Heart right ventricle (tissue), 16 donors: ENCODE measurements around the gene TMCC3. TPM values are rescaled to one million over a fixed set of nuclear protein-coding genes. Genes with fewer than 3 reads are reported as not detected.
A peak's percentile ranks its signal among the peaks of the same experiment; 100 is the strongest.

Source experiments
- ATAC-seq, 8 donors: fragments of 200-7000 bp; cut with Tn5 transposase; one replicate each; pipeline ENCODE4 v1.9.1; 2020; ENCODE audit warnings: mild to moderate bottlenecking in 8 of 8, moderate library complexity in 8 of 8, moderate number of reproducible peaks in 1 of 8
- DNase-seq, 2 donors: peaks; one replicate each; pipeline ENCODE4 v3.0.0-alpha.2; 2020
- H3K27ac ChIP-seq, 10 donors: fragments of 200-600 bp; sonication (generic) in 2 of 10; one replicate each; pipeline versions ENCODE4 v1.5.0 to v1.8.0; 2020 to 2022; ENCODE audit warnings: mild to moderate bottlenecking in 3 of 10
- H3K27me3 ChIP-seq, 7 donors: fragments of 200-600 bp; one replicate each; pipeline ENCODE4 v1.8.0; 2021 to 2022; ENCODE audit warnings: mild to moderate bottlenecking in 2 of 7
- H3K36me3 ChIP-seq, 9 donors: fragments of 200-600 bp; sonication (generic) in 1 of 9; one replicate each; pipeline versions ENCODE4 v1.5.0 to v1.8.0; 2020 to 2022; ENCODE audit warnings: mild to moderate bottlenecking in 2 of 9
- H3K4me1 ChIP-seq, 9 donors: fragments of 200-600 bp; sonication (generic) in 1 of 9; one replicate each; pipeline versions ENCODE4 v1.5.0 to v1.8.0; 2020 to 2022; ENCODE audit warnings: mild to moderate bottlenecking in 4 of 9
- H3K4me3 ChIP-seq, 10 donors: fragments of 200-600 bp; sonication (generic) in 2 of 10; one replicate each; pipeline versions ENCODE4 v1.5.0 to v1.8.0; 2020 to 2022; ENCODE audit warnings: mild to moderate bottlenecking in 7 of 10, moderate library complexity in 2 of 10
- H3K9me3 ChIP-seq, 11 donors: fragments of 200-600 bp in 10 of 11; sonication (generic) in 2 of 11; one replicate each; pipeline versions ENCODE4 v1.5.0 to v1.8.0; 2013 to 2022; ENCODE audit warnings: mild to moderate bottlenecking in 2 of 11, control low read depth in 1 of 11, moderate library complexity in 1 of 11
- CTCF ChIP-seq, 9 donors: fragments of 200-600 bp; sonication (generic) in 2 of 9; IDR thresholded peaks; one replicate each; pipeline versions ENCODE4 v1.5.0 to v1.8.0; 2021 to 2022; ENCODE audit warnings: antibody characterized with exemption in 9 of 9, mild to moderate bottlenecking in 5 of 9, moderate library complexity in 1 of 9
- WGBS, 2 donors: extraction: QIAGEN DNeasy Blood & Tissue Kit; methylation state at CpG; one replicate each; pipeline ENCODE4 v1.1.7; 2013; ENCODE audit warnings: inconsistent platforms in 1 of 2; 5-methylcytosine and 5-hydroxymethylcytosine counted together
- intact Hi-C, 10 donors: fragments of 100-400 bp; cut with DNase I; formaldehyde crosslinking; loops; one replicate each; pipeline versions ENCODE4 v1.11.1 to v1.14.2; 2022
- polyA plus RNA-seq, 2 donors: library from polyadenylated mRNA; stranded (reverse); fragments of 200-250 nt; gene quantifications; one replicate each; pipeline ENCODE4 v1.2.3, GENCODE V29; 2013
- total RNA-seq, 10 donors: library from RNA; stranded (reverse); fragmentation: NEBNext Ultra II Directional in 3 of 10; extraction: Animal tissue kit (Norgen Biotek cat#: 25700) in 3 of 10; gene quantifications; one replicate each; pipeline versions ENCODE4 v1.2.1 to v1.2.4, GENCODE V29; 2021 to 2023
- donor health status: Arrhythmogenic right ventricular cardiomyopathy.
- donor health status: ischemic (EF 13 %, LVEDD 7.1; RV severe dilation, severe dysfunction).
- donor health status: healthy with polysubstance abuse.
- donor health status: DM: no; HTN: yes; CAD: no.
- donor health status: DM: no; HTN: no; CAD: no.
- donor health status: ischemic (EF 25% LVEDD 6.9; RV normal size, moderate dysfunction).
- donor health status: ischemic (EF 25% LVEDD 5.7; RV mildly dilated, moderate dysfunction).
- donor health status: healthy.
- donor health status: DM: yes; HTN: yes; CAD: no.
- donor health status: Ischemic cardiomyopathy.
- donor health status: ischemic (EF 35%, LVEDD 5.7; RV mildly dilated, moderate dysfunction).
- donor health status: nonischemic (EF 11% LVEDD 7.7; RV severe dilation, severe dysfunction).
- donor health status: DM: yes; HTN: yes; CAD: no.
- donor health status: PGD.
- donor health status: ischemic (EF 29% LVEDD 5.4; RV normal size, mild dysfunction).
- donor health status: nonischemic (EF 23%, LVEDD 6.1; RV moderate dilation, normal function).

The TMCC3 gene
- total and polyA plus RNA-seq, 12 donors: 0.88 to 7.3 (median 3.0) TPM

GRCh38 chr12:94534278-94534677 lies 116.1 kb downstream of the TMCC3 start:
- no peak overlapping the region for H3K27ac ChIP-seq
- H3K27me3 ChIP-seq: peaks cover 0 to 5% (median 0%) of the 10 kb centered on the region in 7 donors
- no peak for TF ChIP-seq CTCF (IDR thresholded peaks at IDR 0.05)
- no peak overlapping the region for H3K4me3 ChIP-seq
- ATAC-seq (no peak), DNase-seq (no peak)
- 88 to 91% methylated on average over 6 of the region's 6 CpGs for WGBS, 2 donors
- peaks cover 0 to 4% (median 0%) of the 10 kb centered on the region in 9 donors for H3K4me1 ChIP-seq
- no peaks in the 10 kb centered on the region for H3K9me3 ChIP-seq
- intact Hi-C loops: loop anchor here in 8 of 10 donors (2.0 to 10.0 kb wide), 8 partner anchors 199 to 402 kb away; partner anchors contain the start of gene PLXNC1 (in 3 of the 8)
- no peaks in the 10 kb centered on the region for H3K36me3 ChIP-seq

GRCh38 chr12:94532490-94533422 lies 117.6 kb downstream of the TMCC3 start:
- H3K9me3 ChIP-seq: no peaks in the 10 kb centered on the region
- no peaks in the 10 kb centered on the region for H3K36me3 ChIP-seq
- H3K4me3 ChIP-seq: no peak overlapping the region
- peak; percentile 55 to 91 (median 85) for TF ChIP-seq CTCF (IDR thresholded peaks at IDR 0.05)
- ATAC-seq: peak; percentile 75 to 92 (median 83)
- H3K27ac ChIP-seq: no peak overlapping the region
- peaks cover 0 to 3% (median 0%) of the 10 kb centered on the region in 7 donors for H3K27me3 ChIP-seq
- intact Hi-C loops: loop anchor here in 9 of 10 donors (1.0 to 10.0 kb wide), 9 partner anchors 198 to 400 kb away; partner anchors contain the start of gene PLXNC1 (in 3 of the 9)
- peak; percentile 68 to 70 for DNase-seq
- peaks cover 0 to 4% (median 0%) of the 10 kb centered on the region in 9 donors for H3K4me1 ChIP-seq
- 28 to 35% methylated on average over 16 of the region's 16 CpGs for WGBS, 2 donors

GRCh38 chr12:94531196-94531720 lies 119.1 kb downstream of the TMCC3 start:
- intact Hi-C loops: loop anchor here in 7 of 10 donors (5.0 to 10.0 kb wide), 7 partner anchors 196 to 399 kb away; partner anchors contain the start of gene PLXNC1 (in 3 of the 7)
- Histone ChIP-seq H3K9me3 (no peaks in the 10 kb centered on the region), H3K4me1 (peaks cover 0 to 4% (median 0%) of the 10 kb centered on the region in 9 donors), H3K27me3 (no peaks in the 10 kb centered on the region), H3K4me3 (no peak overlapping the region), H3K27ac (no peak overlapping the region), H3K36me3 (no peaks in the 10 kb centered on the region)
- no peak for TF ChIP-seq CTCF (IDR thresholded peaks at IDR 0.05)
- WGBS, 2 donors: 83 to 90% methylated on average over 6 of the region's 6 CpGs
- DNase-seq (no peak), ATAC-seq (no peak)

- H3K4me1 ChIP-seq: no peaks in the 10 kb centered on the region
- H3K27ac ChIP-seq: no peak overlapping the region
- intact Hi-C loops: no loop called here
- TF ChIP-seq CTCF (IDR thresholded peaks at IDR 0.05): no peak
- no peak for ATAC-seq
- no peaks in the 10 kb centered on the region for H3K27me3 ChIP-seq
- DNase-seq: no peak
- H3K4me3 ChIP-seq: no peak overlapping the region
- WGBS, 2 donors: 52 to 68% methylated on average over 2 of the region's 2 CpGs
- H3K9me3 ChIP-seq: no peaks in the 10 kb centered on the region
- no peaks in the 10 kb centered on the region for H3K36me3 ChIP-seq
These were observed 124.4 kb downstream of the TMCC3 start for GRCh38 chr12:94525951-94526350.
